GM19035 (cell line): ENCODE data around the gene PLD3.

Source experiments
- ATAC-seq: cut with Tn5 transposase; IDR thresholded peaks from one replicate; pipeline ENCODE4 v1.9.1; 2021; ENCODE audit not compliant: unreplicated experiment

The PLD3 gene

DNA sequence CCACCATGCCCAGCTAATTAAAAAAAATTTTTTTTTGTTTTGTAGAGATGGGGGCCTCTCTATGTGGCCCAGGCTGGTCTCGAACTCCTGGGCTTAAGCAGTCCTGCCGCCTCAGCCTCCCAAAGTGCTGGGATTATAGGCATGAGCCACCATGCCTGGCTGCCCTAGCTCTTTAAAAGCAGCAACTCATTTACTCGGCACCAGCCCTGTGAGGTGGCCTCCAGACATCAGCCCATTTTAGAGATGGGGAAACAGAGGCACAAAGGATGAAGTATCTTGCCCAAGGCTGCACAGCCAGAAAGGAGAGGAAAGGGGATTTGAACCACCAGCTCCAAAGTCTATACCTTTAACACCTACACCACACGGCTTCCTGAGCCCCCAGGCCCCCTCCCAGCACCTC lies 64.4 kb downstream of the PLD3 start:
- no peak for ATAC-seq

DNA sequence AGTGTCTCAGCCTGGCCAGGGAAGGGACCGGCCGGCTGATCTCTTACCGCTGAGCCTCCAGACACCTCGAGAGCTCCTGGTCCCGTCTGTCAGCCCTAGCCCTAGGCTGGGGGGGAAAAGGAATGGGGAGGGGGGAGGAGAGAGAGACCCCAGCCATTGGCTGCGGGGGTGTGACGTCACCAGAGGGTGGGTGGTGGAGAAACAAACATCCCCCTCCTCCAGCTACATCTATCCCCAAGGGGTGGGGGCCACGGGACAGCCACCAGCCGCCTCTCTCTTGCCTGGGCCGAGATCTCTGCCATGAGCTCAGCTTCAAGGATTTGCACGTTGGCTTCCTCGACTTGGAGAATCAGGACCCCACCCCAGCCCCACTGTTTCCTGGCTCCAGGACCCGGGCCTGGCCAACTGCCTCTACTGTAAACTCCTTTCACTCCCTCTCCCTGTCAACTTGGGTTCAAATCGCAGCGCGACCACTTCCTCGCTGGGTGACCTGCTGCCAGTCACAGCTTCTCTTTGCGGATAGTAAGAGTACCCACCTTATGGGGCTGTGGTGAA lies 64.9 kb downstream of the PLD3 start, which contains the start of gene PRX:
Gene PRX (minus strand): TSS at position 88 of the 555 bp plus-strand sequence. CDS start 5,446 bp downstream, outside the sequence.
- no peak for ATAC-seq

DNA sequence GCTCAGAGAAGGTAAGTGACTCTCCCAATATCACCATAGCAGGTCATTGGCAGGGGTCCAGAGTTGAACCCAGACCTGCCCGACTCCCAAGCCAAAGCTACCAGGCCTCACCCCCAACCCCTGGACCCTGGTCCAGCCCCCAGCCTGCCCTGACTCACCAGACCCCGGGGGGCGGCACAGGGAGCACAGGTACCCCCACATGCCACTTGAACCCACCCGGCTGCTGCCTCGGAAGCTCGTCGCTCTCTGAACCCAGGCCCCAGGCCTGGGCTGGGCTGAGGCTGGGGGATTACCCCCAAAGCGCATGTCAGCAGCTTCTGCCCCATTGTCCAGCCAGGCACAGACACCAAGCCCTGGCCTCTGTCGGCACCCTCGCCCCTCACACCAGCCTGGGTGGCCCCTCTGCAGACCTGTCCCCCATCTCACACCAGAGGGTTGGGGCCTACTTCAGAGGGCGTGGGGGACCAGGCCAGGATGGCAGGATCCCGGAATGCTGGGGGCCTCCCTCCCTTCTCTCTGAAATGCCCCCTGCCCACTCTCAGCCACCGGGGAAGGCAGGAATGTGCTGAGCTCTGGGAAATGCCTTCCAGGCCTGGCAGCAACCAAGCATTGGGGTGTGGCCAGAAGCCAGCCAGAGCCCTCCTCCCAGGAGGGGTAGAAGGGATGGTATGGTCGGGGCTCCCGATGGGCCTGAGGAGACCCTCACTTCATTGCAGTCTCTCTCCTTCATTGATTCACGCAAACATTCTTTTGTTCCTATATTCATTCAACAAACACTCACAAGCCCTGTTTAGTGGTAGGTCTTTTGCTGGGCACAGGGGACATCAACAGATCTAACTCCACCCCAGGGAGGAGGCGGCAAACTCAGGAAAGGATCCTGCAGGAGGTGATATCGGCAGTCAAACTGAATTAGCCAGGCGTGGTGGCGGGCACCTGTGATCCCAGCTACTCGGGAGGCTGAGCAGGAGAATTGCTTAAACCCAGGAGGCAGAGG lies 66.3 kb downstream of the PLD3 start:
- ATAC-seq, result no peak

DNA sequence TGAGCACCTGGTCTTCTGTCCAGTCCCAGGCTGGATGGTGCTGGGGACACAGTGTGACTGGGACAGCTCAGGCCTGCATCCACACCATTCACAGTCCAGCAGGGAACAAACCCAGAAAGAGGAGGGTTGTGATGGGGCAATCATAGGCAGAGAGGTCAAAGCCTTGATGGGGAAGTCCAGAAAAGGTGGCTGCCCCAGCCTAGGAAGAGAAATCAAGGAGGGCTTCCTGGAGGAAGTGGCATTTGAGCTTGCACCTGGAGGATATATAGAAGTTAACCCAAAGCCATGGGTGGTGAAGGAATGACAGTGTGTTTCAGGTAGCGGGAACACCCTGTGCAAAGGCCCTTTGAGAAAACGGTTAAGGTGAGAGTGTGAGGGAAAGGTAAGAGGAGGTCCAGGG lies 67.3 kb downstream of the PLD3 start:
- no peak for ATAC-seq

DNA sequence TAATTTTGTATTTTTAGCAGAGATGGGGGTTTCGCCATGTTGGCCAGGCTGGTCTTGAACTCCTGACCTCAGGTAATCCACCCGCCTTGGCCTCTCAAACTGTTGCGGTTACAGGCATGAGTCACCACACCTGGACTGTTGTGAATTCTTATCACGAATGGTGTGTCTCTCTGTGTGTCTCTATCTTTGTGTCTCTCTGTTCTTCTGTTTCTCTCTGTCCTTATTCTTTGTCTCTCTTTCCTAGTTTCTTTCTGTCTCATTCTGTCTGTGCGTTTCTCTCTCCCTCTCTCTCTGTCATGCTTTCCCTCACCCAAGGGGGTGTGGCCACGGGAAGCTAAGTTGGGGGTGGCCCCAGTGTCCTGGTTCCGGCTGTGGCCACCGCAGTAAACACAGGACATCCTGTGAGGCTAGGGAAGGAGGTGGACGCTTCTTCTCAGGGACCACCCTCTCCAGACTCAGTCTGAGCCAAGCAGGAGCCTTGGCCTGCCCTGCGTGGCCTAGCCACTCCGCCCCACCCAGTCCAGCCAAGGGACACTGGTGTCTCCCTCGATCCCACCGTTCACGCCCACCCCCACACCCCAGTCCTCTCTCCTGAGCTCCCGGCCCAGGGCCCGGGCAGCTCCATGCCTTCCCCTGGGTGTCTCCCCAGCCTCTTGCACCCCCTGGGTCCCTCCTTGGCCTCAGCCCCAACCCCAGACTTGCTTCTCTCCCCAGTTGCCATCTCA lies 68.6 kb downstream of the PLD3 start:
- ATAC-seq, result no peak

DNA sequence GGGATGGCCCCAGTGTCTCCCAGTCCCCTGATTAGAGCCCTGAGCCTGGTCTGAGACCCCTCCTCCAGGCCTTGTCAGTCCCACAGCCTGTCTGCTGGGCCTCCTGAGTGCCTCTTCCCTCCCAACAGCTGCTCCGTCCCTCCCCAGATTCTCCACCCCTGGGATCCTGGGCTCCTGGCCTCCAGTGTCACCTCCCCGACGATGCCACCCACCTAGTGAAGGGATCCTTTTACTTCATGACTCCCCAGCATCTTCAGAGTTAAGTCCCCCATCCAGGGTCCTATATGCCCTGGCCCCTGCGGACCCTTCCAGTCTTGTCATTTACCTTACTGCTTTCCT lies 69.1 kb downstream of the PLD3 start:
- ATAC-seq, result no peak

DNA sequence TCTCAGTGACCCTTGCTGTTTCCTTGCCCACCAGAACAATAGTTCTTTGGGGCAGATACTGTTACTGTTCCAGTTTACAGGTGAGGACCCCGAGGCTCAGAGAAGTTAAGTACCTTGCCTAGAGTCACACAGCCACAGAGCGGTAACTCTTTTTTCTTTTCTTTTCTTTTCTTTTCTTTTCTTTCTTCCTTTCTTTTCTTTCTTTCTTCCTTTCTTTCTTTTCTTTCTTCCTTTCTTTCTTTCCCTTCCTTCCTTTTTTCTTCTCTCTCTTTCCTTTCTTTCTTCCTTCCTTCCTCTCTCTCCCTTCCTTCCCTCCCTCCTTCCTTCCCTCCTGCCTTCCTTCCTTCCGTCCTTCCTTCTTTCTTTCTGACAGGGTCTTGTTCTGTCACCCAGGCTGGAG lies 69.5 kb downstream of the PLD3 start:
- no peak for ATAC-seq

DNA sequence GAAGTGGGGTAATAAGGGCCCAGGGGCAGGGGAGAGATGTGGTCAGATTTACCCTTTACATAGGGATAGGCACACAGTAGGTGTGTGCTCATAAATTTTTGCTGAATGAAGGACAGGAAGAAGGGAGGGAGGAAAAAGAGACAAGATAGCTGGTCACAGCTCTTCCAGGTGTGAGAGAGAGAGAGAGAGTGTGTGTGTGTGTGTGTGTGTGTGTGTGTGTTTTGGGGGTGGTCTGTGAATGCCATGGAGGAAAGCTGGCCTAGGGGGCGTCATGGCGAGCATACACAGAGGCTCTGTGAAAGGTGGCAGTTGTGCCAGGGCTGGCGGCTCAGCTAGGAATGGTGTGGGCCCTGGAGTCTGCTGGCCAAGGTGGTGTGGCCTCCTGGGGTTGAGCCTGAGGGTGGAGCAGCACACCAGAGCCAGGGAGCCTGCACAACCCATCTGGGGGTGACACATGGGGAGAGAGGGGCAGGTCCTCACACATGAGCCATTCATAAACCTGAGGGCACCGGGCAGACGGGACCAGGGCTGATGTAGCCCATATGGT lies 70.6 kb downstream of the PLD3 start:
- no peak for ATAC-seq

DNA sequence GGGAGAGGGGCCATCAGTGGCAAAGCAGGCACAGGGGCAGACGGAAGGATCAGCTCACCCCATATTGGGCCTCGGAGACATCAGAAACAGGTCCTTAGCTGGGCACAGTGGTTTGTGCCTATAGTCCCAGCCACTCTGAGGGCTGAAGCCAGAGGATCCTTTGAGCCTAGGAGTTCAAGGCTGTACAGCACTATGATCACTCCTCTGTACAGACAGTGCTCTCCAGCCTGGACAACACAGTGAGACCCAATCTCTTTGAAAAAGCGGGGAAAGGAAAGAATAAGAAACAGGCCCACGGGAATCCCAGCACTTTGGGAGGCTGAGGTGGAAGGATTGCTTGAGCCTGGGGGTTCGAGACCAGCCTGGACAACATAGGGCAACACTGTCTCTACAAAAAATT lies 71.3 kb downstream of the PLD3 start:
- ATAC-seq, result no peak

DNA sequence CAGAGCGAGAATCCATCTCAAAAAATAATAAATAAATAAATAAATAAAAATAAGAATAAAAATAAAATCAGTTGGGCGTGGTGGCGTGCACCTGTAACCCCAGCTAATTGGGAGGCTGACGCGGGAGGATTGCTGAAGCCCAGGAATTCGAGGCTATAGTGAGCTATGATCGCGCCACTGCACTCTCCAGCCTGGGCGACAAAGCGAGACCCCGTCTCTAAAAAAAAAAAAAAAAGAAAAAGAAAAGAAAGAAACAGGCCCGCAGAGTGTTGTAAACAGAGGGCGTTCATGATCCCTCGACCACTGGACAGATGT lies 71.9 kb downstream of the PLD3 start:
- no peak for ATAC-seq

DNA sequence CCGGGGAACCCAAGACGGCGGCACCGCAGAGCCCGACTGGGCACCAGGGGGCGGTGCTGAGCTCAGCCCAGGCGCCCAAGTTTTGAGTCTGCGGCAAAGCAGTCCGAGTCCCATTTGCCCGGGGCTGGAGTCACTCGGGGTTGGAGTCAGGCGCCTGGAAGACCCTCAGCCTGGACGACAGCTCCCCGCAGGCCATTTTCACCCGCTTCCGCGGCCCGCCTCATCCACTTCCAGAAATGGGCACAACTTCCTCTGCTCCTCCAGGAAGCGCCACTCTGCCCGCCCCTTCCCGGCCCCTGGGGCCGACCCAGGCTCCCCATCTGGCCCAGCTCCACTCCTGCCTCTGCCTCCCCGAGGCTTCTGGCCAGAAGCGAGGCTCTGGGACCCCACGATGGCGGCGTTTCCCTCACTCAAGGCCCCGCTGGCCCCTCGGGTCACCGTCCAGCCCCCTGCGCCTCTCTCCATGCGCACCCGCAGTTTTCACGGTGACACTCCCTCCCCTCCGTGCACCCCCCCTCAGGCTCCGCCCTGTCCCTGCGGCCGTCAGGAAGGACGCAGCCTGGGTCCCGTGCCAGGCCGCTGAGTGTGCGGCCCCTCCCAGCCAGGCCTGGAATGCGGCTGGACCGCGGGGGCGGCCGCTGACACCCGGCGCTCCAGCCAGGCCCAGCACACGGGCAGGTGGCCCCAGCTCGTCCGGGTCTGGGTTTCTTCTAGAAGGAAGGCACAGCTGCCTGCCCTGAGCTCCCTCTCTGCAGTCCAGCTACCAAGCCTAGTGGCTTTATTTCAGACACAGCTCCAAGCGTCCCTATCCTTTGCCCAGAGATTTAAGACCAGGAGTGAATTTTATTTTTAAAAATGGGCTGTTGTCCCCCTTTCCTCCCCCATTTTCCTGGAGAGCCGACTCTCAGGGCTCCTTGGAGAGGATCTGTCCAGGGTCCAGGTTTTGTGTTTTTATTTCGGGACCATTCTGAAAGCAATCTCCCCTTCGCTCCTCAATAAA lies 72.6 kb downstream of the PLD3 start:
- ATAC-seq, result peak; percentile 35

DNA sequence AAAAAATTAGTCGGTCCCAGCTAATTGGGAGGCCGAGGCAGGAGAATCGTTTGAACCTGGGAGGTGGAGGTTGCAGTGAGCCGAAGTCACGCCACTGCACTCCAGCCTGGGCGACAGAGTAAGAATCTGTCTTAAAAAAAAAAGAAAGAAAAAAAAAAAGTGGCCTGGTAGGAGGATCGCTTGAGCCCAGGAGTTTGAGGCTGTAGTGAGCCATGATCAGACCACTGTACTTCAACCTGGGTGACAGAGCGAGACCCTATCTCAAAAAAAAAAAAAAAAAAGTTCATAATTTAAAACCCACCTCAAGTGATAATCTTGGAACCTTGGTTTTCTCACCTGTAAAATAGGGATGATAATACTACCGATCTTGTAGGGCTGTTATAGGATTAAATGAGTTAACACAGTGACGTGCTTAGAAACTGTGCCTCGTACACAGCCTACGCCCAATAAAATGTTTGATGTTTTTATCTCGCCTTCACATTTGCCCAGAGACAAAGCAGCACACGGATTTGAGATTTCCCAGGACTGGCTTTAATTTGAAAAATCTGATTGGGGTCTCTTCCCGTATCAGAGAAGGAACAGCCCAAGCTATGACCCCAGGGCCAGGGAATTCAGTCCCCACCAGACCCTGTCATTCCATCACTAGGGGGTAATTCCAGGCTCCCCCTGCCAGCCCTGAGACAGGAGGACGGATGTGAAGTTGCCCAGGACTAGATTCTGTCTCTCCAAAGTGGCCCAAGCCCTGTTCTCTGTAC lies 73.7 kb downstream of the PLD3 start:
- ATAC-seq, result no peak

DNA sequence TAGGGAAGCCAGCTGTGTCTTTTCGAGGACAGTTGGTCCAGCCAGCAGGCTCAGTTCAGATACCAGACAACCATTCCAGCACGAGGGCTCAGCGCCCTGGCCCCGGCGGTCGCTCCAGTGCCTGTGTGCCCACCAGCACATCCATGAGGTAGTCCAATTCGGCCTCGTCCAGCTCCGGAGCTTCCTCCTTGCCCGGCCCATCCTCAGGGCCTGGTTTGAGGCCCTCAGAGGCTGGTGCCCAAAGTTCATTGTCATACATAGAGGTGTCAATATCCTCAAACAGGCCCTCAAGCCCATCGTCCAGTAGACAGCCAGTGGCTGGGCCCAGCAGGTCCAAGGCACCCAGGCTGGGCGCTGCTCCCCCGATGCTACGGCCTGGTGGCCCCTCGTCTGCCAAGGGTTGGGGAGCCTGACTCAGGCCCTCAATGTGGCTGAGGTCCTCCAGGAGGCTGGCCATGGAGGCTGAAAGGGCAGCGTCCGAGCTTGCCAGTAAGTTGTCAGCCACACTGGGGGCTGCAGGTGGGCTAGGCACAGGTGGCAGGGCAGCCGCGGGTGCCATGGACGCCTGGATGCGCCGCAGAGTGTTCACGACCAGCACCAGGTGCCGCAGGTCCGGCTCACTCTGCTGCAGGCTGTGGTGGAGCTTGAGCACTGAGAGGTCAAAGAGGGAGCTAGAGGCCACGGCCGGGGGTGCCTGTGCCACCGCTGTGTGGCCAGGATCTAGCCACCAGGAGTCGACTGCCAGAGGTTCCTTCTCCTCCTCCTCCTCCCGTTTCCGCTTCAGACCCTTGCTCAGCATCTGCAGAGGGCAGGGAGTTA lies 74.5 kb downstream of the PLD3 start:
- ATAC-seq, result no peak

DNA sequence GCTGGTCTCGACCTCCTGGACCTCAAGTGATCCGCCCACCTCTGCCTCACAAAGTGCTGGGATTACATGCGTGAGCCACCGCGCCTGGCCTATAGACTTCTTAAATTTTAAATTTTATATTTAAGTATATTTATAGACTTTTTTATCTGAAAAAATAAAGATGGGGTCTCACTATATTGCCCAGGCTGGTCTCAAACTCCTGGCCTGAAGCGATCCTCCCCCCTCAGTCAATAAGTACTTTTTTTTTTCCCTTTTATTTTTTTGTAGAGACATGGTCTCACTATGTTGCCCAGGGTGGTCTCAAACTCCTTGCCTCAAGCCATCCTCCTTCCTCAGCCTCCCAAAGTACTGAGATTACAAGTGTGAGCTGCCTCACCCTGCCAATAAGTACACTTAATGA lies 75.4 kb downstream of the PLD3 start:
- no peak for ATAC-seq

DNA sequence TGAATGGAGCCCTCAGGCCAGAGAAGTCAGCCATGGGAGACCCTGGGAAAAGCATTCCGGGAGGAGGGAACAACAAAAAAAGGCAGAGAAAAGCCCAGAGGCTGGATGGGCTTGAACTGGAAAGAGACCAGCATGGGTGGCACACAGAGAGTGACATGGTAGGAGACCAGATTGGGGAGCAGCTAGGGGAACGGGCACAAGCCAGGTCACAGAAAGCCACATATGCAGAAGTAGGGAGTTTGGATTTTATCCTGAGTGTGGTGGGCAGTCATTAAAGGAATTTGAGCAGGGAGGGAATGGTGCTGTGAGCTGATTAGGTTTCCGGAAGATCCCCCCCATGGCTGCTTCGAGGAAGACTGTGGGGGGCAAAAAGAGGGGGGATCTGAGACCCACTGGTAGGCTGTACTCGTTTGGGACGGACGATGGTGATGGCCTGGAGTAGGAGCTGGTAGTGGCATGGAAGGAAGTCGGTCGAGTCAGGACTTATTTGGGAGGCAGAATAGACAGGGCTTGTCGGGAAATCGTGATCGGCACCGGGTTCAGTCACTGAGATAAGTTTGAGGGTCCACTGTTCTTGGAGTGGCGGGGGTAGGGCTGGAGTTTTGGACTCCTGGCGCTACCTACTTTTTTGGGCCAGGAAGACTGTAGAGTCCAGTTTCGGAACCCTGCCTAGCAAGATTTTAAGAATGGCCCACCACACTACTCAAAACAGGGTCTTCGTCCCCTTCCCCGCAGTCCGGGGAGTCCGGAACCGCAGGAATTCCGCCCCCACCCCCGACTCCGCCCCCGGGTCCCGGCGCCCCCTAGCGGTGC lies 76.3 kb downstream of the PLD3 start:
- ATAC-seq, result no peak

DNA sequence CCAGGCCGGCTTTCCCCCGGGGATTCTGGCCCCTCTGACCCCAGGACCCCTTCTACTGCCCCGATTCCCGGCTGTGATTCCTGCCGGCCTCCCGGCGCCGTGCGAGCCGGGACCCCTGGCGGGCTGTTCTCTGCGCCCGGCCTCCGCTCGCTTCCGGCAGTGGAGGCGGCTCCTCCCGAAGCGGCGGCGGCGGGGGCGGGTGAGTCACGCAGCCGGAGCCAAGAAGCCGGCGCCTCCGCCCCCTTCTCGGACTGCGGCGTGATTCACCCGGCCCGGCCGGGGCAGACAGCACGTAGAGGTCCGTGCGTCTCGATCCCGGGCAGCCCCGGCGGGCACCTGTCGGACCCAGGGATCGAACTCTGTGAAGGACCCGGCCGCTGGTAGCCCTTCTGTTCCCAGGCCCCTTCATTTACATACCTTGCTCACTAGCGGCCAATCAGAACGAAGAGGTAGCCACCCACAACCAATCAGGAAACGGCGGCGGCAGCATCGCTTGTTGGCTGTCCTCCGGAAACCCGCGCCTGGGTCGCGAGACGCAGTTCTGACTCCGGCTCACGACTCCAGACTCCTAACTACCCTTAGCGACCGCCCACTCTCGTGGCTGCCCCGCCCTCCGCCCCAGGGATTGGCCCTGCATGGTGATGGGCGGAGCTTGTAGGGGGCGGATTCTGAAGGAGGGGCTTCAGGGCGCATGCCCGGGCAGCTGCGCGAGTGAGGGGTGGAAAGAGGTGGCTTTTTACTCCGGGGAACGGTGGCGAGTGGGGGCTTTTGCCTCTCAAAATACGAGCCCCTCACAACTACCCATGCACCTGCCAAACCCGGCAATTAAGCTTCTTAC lies 77.2 kb downstream of the PLD3 start, which contains the start of gene SERTAD1:
Gene SERTAD1 (minus strand): TSS at position 543 of the 838 bp plus-strand sequence. CDS start 2,446 bp downstream, outside the sequence.
- peak; percentile 83 for ATAC-seq
